PC-9 (cell line): ENCODE data around the gene BMPR2.

Experiments used
- EZH2 ChIP-seq: fragments of 200-600 bp; sonication (generic); IDR thresholded peaks from 2 replicates; pipeline ENCODE4 v1.8.0; 2017; ENCODE audit warnings: antibody characterized with exemption, low read depth
- TF ChIP-seq, protein P1 (sequence below): fragments of 200-600 bp; sonication (generic); conservative IDR thresholded peaks from 2 replicates; pipeline ENCODE4 v1.6.1; 2017; ENCODE audit warnings: mixed run types, antibody characterized with exemption, mild to moderate bottlenecking, moderate library complexity

DNA sequence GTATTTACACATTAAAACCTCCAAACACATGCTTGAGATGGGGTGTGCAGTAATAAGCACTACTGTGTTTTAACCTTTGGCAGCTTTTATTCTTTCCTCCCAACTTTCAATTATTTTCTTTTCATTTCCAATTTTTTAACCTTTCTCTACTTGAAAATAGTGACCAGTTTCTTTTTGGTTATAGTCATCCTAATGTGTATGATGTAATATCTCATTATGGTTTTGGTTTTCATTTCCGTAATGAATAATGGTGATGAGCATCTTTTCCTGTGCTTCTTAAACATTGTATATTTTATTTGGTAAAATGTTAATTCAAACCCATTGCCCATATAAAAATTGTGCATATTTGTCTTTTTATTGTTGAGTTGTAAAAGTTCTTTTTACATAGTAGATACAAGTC, 103.5 kb downstream of the BMPR2 start:
- TF ChIP-seq, protein P1, sequence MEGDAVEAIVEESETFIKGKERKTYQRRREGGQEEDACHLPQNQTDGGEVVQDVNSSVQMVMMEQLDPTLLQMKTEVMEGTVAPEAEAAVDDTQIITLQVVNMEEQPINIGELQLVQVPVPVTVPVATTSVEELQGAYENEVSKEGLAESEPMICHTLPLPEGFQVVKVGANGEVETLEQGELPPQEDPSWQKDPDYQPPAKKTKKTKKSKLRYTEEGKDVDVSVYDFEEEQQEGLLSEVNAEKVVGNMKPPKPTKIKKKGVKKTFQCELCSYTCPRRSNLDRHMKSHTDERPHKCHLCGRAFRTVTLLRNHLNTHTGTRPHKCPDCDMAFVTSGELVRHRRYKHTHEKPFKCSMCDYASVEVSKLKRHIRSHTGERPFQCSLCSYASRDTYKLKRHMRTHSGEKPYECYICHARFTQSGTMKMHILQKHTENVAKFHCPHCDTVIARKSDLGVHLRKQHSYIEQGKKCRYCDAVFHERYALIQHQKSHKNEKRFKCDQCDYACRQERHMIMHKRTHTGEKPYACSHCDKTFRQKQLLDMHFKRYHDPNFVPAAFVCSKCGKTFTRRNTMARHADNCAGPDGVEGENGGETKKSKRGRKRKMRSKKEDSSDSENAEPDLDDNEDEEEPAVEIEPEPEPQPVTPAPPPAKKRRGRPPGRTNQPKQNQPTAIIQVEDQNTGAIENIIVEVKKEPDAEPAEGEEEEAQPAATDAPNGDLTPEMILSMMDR = no peak
- TF ChIP-seq EZH2 = no peak
